Right renal pelvis (tissue), 4 donors: ENCODE measurements around the gene EFNA4. TPM values are rescaled to one million over a fixed set of nuclear protein-coding genes. Genes with fewer than 3 reads are reported as not detected.

ENCODE experiments used
- DNase-seq, 4 donors: peaks; one replicate each; pipeline ENCODE4 v3.0.0-alpha.2; 2013; ENCODE audit warnings: low read depth in 4 of 4, low spot score in 3 of 4, missing footprints in 1 of 4
- polyA plus RNA-seq, 4 donors: library from polyadenylated mRNA; unstranded; fragments of 120-200 nt; gene quantifications; one replicate each; pipeline ENCODE4 v1.2.1, GENCODE V29; 2013; ENCODE audit not compliant: insufficient read length in 4 of 4

The EFNA4 gene
- polyA plus RNA-seq, 4 donors = 18.5 to 22.9 (median 21.4) TPM

- DNase-seq = no peak
These were observed 12.2 kb upstream of the EFNA4 start for GRCh38 chr1:155051342-155051776.

DNA sequence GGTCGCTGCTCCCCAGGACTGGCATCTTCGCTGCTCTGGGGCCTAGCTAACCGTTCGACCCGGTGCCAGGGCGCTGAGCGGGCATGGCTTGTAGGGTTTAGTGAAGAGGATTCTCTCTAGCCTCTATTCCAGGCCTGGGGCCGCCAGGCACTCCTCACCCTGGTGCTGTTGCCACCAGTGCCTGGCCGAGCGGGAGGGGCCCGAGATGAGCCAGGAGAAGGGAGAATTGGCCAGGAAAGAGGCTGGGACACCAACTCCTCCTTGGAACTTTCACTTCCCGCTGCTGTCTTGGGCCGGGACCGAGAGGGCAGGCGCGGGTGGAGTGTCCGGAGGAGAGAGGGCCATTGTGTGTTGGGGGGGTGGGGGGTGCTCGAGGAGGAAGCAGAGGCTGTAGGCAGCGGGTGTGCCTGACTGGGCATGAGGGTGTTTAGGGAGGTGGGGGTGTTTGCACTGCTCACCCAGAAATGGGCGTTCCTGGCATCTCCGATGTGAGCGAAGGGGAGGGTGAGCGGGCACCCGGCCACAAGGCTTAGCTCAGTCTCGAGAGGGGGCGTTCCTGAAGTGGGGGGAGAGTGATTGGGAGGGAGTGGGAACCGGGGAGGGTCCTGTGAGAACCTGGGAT, 11.7 kb upstream of the EFNA4 start:
- DNase-seq = no peak

DNA sequence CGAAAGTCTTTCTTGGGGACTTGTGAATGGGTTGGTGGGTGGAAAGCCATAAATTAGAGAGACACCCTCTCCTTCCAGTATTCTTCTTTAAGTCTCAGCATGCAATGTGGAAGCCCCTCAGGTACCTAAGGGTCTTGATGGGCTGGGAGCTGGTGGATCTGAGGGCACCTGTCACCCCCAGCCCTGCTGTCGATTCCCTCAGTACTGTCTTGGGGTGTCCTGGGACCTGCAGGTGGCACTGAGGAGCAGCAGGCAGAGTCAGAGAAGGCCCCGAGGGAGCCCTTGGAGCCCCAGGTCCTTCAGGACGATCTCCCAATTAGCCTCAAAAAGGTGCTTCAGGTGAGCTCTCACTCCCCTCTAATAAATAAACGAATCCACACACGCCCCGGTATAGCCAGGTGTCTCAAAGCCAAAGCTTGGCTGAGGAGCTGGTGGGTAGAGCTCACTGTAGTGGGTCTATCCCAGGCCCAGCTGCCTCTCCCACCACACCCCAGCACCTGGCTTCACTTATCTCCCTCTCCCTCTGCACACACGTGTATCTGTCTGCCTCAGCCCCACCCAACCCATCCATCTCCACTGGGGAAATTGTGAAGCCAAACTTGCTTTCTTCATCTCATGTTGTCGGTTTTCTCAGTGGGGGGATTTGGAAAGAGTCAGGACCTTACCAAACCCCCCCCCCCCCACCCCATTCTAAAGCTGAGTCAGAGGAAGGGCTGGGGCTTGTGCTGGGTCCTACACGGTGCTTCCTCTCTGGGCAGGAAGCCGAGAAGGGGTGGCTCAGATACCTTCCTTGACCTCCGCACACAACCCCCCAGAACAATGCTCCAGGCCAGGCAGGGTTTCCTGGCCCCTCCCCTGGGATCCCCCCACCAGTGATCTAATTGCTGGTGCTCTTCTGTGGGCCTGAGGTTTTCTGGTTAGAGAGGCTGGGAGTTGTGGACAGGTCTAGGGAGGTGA, 10.8 kb upstream of the EFNA4 start:
- DNase-seq = no peak

DNA sequence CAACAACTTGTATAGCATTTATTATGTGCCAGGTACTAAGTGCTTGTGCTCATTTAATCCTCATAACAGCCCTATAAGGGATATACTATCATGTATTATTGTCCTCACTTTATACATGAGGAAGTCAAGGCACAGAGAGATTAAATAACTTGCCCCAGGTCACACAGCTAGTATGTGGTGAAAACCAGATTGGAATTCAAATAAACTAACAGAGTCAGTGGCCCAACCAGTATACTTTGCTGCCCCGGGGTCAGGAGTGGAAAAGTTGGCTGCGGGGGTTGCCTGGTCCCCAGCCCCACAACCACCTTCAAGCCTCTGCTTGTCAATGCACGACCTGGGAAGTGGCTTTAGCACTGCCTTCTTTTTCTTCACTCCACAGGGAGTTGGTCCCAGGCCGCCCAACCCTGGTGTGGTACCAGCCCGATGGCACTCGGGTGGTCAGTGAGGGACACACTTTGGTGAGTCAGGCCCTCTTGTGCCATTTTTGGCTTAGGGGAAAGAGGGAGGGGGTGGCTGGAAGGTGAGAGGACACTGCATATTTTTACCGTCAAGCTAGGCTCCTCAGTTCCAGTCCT, 9.9 kb upstream of the EFNA4 start:
- DNase-seq = no peak

GRCh38 chr1:155057104-155057503, 6.4 kb upstream of the EFNA4 start:
- DNase-seq = no peak

DNA sequence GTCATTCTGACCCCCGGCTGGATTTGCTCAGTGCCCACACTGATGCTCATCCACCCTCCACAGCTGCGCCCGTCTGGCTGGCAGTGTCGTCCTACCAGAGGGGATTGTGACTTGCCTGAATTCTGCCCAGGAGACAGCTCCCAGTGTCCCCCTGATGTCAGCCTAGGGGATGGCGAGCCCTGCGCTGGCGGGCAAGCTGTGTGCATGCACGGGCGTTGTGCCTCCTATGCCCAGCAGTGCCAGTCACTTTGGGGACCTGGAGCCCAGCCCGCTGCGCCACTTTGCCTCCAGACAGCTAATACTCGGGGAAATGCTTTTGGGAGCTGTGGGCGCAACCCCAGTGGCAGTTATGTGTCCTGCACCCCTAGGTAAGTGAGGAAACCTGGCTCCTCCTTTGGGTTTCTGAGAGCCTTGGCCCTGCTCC, 5.7 kb upstream of the EFNA4 start:
- DNase-seq = no peak

DNA sequence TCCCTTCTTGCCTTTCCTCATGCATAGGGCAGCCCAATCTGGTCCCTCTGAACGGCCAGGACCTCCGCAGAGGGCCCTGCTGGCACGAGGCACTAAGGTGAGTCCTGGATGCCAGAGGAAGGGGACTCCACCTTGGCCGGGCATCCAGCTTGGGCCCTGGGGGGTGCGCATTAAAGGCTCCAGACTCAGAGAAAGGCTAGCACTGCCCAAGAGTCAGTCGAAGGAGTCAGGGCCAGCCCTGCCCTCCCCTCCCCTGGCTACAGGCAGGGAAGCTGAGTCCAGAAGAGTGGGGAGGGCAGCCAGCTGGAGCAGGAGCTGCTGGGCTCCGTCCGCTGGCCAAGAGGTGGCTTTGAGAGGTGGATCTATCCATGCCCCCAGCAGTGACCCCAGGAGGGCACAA, 2.8 kb upstream of the EFNA4 start:
- DNase-seq = no peak

DNA sequence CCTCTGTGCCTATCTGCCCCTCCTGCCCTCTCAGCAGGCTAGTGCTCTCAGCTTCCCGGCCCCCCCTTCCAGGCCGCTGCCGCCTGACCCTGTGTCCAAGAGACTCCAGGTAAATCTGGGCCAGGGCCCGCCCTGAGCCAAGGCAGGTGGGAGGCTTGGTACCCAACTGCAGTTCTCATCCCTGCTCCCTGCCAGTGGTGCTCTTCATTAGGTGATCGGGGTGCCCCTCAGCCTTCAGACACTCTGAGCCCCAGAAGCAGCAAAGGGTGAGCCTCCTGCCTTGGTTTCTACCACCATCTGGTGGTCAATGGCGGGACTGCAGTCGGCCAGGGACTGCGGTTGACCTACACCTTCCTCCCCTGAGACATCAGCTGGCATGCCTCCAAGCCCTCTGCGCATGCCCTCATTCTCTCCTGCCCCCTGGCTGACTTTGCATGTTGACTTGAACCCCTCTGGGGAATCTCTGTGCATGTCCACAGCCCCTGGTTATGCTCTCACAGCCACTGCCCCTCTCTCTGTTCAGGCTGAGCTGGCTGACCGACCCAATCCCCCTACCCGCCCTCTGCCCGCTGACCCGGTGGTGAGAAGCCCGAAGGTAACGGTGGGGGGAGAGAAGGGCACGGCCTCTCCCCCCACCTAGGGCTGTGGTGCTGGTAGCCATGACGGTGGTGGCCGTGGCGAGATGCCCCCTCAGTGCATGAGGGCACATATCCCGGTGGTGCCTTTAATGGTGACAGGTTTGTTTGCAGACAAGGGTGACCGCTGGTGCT, 2.0 kb upstream of the EFNA4 start:
- peak in 1 of 4 donors; percentile 73 for DNase-seq

DNA sequence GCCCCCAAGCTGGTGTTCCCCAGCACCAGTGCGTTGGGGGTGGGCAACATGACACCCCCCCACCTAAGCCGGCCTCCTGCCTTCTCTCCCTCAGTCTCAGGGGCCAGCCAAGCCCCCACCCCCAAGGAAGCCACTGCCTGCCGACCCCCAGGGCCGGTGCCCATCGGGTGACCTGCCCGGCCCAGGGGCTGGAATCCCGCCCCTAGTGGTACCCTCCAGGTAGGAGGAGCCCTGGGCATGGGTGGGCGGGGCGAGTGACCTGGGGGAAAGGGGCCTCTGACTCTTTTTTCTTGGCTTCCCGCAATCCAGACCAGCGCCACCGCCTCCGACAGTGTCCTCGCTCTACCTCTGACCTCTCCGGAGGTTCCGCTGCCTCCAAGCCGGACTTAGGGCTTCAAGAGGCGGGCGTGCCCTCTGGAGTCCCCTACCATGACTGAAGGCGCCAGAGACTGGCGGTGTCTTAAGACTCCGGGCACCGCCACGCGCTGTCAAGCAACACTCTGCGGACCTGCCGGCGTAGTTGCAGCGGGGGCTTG, 1.3 kb upstream of the EFNA4 start:
- no peak for DNase-seq

GRCh38 chr1:155062702-155063411, 683 bp upstream of the EFNA4 start:
- DNase-seq = no peak

GRCh38 chr1:155064111-155064831, 731 bp downstream of the EFNA4 start:
- no peak for DNase-seq

GRCh38 chr1:155064832-155065429, 1.4 kb downstream of the EFNA4 start:
- DNase-seq = no peak

- DNase-seq = no peak
These were observed 3.2 kb downstream of the EFNA4 start for GRCh38 chr1:155066777-155067176.

DNA sequence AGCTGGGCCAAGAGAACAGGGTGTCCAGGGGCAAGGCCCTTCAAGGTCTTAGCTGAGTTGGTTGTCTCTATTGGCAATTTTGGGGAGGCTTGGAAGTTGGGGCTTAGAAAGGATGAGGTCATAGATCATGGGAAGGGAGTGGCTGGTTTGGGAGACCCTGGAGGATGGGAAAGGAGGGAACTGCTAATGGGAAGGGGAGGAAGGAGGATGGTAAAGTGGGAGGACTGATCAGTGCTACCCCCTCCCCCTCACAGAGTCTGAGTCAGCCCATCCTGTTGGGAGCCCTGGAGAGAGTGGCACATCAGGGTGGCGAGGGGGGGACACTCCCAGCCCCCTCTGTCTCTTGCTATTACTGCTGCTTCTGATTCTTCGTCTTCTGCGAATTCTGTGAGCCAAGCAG, 5.1 kb downstream of the EFNA4 start:
- no peak for DNase-seq

GRCh38 chr1:155069551-155070157, 6.1 kb downstream of the EFNA4 start:
- DNase-seq = no peak

GRCh38 chr1:155070158-155070621, 6.7 kb downstream of the EFNA4 start:
- no peak for DNase-seq

- DNase-seq = no peak
These were observed 7.4 kb downstream of the EFNA4 start for GRCh38 chr1:155070721-155071569.
